PC-3 (cell line): Measurements from ENCODE around the gene PRSS33.

Experiments used
- CTCF ChIP-seq: fragments of 300-600 bp; sonication (generic); conservative IDR thresholded peaks from 2 replicates; pipeline ENCODE4 v1.5.1; 2017; ENCODE audit warnings: antibody characterized with exemption, low read depth, mild to moderate bottlenecking, low read length
- EZH2 ChIP-seq: fragments of 300-600 bp; sonication (generic); IDR thresholded peaks from one replicate; pipeline ENCODE4 v1.6.1; 2017; ENCODE audit warnings: antibody characterized with exemption, mild to moderate bottlenecking, low read length; ENCODE audit not compliant: unreplicated experiment

GRCh38 chr16:2787406-2787805 is at the start of gene PRSS33:
- TF ChIP-seq CTCF (no peak), EZH2 (no peak)
